ENCODE measurements around the gene PPP6R3.

The PPP6R3 gene

DNA sequence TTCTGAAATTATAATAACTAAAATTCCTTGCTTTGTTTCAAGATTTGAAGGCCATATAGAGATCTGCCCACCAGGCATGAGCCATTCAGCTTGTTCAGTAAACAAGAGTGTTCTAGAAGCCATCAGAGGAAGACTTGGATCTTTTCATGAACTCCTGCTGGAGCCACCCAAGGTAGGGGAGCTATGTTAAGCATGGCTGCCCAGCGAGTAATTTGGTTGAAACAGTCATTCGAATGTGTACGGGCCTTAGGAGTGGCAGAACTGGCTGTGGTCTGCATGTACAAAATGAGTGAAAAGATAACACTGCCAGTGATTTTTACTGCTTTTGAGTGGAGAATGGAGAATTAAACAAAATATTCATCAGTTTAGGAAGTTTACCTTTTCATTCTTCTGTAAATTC lies 103.7 kb downstream of the PPP6R3 start:
- DNase-seq (ENCODE audit: low read depth) = no peak

DNA sequence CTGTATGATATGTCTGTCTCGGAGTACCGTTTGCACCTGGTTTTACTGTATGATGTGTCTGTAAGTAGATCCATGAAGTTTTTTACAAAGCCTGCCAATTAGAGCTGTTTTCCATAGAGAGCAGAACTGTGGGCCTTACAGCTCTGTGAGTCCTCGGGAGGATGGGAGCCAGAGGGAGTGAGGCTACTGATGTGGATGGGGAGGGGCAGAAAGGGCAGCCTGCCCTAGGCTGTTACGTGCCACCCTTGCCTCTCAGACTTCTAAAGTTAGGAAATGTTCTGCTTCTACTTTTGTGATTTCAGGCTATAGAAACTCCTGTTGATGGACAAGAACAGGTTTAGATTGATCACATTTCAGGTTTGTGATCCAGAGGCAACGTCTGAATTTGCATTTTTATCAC lies 105.2 kb downstream of the PPP6R3 start:
- DNase-seq (ENCODE audit: low read depth) = no peak

DNA sequence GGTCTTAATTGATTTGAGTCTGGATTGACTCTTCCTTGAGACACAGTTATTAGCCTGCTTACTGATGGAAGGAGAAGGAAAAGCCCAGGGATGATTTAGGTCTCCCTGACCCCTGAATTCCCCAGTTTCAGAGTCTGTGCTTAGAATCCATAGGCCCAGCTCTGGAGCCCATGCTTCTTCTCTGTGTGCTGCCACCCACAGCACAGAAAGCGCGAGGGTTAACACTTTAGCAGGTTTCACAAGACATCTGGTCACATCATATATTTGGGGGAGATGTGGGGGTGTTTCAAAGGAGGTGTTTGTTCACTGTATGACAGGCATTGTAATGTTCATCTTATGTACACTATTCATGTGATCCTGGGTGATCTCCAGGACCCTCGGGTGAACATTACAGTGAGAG lies 107.0 kb downstream of the PPP6R3 start:
- DNase-seq (ENCODE audit: low read depth) = no peak

DNA sequence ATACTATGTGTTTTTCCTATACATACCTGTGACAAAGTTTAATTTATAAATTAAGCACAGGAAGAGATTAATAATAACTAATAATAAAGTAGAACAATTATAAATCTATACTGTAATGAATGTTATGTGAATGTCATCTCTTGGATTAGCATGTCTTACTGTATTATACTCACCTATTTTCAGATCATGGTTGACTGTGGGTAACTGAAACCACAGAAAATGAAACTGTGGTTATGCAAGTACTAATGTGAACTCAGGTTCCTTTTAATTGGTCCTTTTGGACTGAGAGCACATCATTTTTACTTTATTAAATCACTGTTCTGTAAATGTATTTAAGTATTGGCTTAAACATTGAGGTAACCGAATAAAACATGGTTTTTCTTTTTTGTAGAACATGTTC lies 108.8 kb downstream of the PPP6R3 start:
- DNase-seq (ENCODE audit: low read depth) = no peak

DNA sequence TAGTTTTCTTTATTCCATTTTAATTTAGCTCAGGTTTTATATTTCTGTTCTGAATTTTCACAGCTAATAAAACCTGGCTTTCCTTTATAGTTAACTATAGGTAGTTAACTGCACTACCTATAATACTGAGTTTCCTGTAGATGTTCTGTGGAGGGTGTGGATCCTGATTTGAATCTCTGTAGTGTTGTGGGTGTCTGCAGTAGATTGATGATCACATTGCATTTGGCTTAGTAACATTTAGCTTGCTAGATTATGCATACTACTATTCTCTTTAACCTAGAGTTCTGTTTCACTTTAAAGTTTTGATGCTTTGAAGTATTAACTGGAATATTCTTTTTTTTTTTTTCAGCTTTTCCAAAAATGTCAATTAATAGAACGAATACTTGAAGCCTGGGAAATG lies 110.1 kb downstream of the PPP6R3 start:
- no peak for DNase-seq (ENCODE audit: low read depth)

- DNase-seq (ENCODE audit: low read depth) = no peak
Observed at GRCh38 chr11:68574308-68574707, 113.8 kb downstream of the PPP6R3 start.

GRCh38 chr11:68575025-68575665 lies 114.6 kb downstream of the PPP6R3 start:
- no peak for DNase-seq (ENCODE audit: low read depth)

- DNase-seq (ENCODE audit: low read depth) = no peak
Observed at GRCh38 chr11:68579455-68579854, 118.9 kb downstream of the PPP6R3 start.

DNA sequence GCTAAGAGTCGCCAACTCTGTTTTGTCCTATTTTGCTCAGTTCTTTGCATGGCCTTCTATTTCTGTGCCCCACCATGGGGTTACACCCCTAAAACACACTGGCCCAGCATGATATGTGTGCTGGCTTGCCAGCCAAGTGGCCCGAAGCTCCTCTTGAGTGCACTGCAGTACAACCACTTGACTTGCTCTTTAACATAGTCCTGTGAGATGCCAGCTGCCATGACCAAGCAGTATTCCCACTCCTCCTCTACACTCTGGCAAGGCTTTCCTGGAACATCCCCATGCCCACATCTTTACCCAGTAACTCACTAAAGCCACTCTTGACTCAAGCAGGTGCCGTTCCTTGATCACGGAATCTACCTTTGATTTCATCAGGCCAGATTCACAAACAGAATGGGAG lies 120.9 kb downstream of the PPP6R3 start:
- no peak for DNase-seq (ENCODE audit: low read depth)

- DNase-seq (ENCODE audit: low read depth) = no peak
Observed at GRCh38 chr11:68581901-68582300, 121.3 kb downstream of the PPP6R3 start.

GRCh38 chr11:68582416-68583040 lies 122.0 kb downstream of the PPP6R3 start:
- no peak for DNase-seq (ENCODE audit: low read depth)

DNA sequence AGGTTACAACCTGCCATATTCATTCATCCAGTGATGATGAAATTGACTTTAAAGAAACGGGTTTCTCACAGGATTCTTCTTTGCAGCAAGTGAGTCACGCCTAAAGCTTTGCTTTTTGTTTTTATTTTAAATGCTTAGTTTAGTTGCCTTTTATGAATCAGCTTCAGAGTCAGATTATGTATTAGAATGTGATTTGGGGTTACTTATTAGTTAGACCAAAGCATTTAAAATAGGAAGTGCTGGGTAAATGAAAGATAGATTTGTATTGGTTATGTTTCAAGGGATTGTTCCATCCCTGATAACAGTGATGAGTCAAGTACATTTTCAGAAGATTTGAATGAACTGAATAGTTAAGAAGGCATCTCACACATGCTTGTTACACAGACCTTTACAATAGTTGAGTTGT lies 122.5 kb downstream of the PPP6R3 start:
- DNase-seq (ENCODE audit: low read depth) = no peak

DNA sequence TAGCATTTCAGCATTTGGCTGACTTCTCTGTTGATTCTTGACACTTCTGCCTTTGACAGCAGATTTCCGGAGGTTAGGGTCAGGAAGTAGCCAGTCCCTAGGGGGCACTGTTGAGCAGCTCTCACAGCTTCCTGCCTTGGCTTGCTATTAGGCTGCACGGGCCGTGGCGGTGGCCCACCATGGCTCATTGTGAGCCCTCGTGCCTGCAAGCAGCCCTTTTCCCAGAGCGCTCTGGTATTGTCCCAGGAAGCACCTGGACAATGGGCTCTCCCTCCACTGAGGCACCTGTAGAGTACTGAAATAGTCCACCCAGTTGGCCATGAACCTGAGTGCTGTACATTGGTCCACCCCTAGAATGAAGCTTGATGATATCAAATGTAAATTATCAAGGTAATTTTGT lies 123.5 kb downstream of the PPP6R3 start:
- DNase-seq (ENCODE audit: low read depth) = no peak

GRCh38 chr11:68584991-68585524 lies 124.5 kb downstream of the PPP6R3 start:
- no peak for DNase-seq (ENCODE audit: low read depth)

- no peak for DNase-seq (ENCODE audit: low read depth)
Observed at GRCh38 chr11:68589547-68590216, 129.1 kb downstream of the PPP6R3 start.

DNA sequence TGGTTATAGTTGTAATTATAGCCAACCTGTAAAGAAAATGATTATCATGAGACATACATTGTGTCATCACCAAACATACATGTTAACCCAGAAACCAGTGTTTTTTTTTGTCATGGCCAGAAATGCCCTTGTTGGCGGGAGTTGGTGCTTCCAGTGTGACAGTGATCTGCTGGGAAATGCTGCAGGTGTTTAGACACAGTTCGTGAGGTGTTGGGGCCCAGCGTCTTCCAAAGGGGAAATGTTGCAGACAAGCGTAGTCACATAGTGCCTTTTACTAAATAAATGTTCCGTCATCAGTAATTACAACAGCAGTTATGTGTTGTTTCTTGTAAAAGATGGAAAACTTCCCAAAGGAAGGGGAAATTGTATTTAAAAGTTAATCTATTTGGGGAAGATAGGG lies 131.2 kb downstream of the PPP6R3 start:
- no peak for DNase-seq (ENCODE audit: low read depth)

- DNase-seq (ENCODE audit: low read depth) = no peak
Observed at GRCh38 chr11:68593441-68593840, 132.9 kb downstream of the PPP6R3 start.

- no peak for DNase-seq (ENCODE audit: low read depth)
Observed at GRCh38 chr11:68594123-68594522, 133.6 kb downstream of the PPP6R3 start.

GRCh38 chr11:68596231-68596630 lies 135.7 kb downstream of the PPP6R3 start:
- no peak for DNase-seq (ENCODE audit: low read depth)

DNA sequence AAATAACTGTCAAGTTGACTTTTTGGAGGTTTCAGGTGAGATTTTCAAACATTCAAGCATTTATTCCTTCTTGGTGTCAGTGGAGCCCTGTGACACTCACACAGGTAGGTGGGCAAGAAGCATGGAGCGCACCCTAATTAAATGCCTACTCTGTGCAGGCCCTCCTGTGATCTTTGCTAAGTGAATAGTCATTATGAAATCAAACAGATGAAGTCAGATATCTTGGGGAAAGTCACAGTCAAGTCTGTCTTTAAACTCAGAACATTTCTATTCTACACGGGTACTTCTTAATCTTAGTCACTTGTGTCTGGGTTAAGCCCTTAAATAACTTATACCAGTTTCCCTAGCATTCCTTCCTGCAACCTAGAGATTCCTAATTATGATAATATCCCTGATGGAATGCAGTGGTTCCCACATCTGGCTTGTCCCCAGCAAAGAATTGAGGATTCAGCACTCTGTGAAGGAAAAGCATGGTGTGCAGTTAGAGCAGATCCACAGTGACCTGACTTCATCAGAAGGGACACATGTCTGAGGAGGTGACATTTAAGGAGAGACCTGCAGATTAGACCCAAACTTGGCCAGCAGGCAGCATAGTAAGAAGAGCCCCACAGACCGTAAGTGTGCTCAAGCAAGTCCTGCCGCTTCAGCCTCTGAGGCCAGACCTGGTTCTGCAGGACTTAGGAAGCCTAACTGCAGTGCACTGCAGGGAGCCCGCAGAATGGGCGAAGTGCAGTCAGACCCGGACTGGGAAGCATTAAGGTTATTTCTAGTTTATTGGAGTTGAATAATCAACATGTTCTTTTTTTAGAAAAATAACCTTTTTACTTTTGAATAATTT lies 138.5 kb downstream of the PPP6R3 start:
- DNase-seq (ENCODE audit: low read depth) = no peak

DNA sequence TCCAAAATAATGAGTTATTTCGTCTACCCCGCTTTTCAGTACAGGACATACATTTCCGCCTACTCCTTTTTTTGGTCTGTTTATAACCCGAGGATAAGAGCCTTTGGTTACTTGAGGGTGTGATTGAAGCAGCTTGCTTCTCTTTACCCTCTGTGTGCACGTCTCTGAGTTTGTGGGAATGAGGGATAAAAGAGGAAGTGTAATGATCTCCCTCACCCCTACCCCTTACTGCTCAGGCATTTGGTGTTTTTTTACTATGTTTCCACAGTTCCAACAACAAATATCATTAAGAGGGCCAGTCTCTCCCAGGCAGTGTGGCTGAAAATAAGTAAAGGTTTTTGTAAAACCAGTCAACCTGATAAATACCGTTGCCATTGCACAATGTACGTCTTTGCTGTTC lies 140.6 kb downstream of the PPP6R3 start:
- no peak for DNase-seq (ENCODE audit: low read depth)

GRCh38 chr11:68609761-68610160 lies 149.2 kb downstream of the PPP6R3 start:
- no peak for DNase-seq (ENCODE audit: low read depth)
